ENCODE data around the gene PNMT.
"Not testable (repeated sequence)": the region's sequence is repeated elsewhere in the genome, so short reads cannot be mapped to it uniquely, and the experiment has no call there.

PNMT gene

GRCh38 chr17:39711071-39711470 lies 42.8 kb downstream of the PNMT start:
- DNase-seq, result not testable (repeated sequence)

- no peak for DNase-seq
Observed at GRCh38 chr17:39711851-39712250, 43.6 kb downstream of the PNMT start.

- no peak for DNase-seq
Observed at GRCh38 chr17:39714234-39714633, 46.0 kb downstream of the PNMT start.

GRCh38 chr17:39715375-39716072 lies 47.3 kb downstream of the PNMT start:
- DNase-seq, result no peak

GRCh38 chr17:39716073-39716818 lies 48.0 kb downstream of the PNMT start:
- DNase-seq, result no peak

GRCh38 chr17:39716879-39717536 lies 48.8 kb downstream of the PNMT start:
- no peak for DNase-seq

- no peak for DNase-seq
Observed at GRCh38 chr17:39717660-39718059, 49.4 kb downstream of the PNMT start.

GRCh38 chr17:39719563-39720355 lies 51.5 kb downstream of the PNMT start:
- DNase-seq, result no peak

Measured in fibroblast of skin of abdomen (primary cell).